Cardiac septum (tissue), 1 donor: ENCODE data around the gene EXOC2. TPM values are rescaled to one million over a fixed set of nuclear protein-coding genes. Genes with fewer than 3 reads are reported as not detected.

ENCODE experiments used
- DNase-seq: peaks from one replicate; pipeline ENCODE4 v3.0.0-alpha.2; 2020; ENCODE audit warnings: low spot score
- intact Hi-C: fragments of 100-400 bp; cut with DNase I; formaldehyde crosslinking; loops from one replicate; pipeline ENCODE4 v1.14.0; 2022
- total RNA-seq: library from RNA; stranded (reverse); fragmentation: NEBNext Ultra II Directional; extraction: Animal tissue kit (Norgen Biotek cat#: 25700); gene quantifications from one replicate; pipeline ENCODE4 v1.2.1, GENCODE V29; 2021
- donor health status: DM: no; HTN: no; CAD: no.

The EXOC2 gene
- total RNA-seq, 1 donor from 2014 or later, result 16.2 TPM

DNA sequence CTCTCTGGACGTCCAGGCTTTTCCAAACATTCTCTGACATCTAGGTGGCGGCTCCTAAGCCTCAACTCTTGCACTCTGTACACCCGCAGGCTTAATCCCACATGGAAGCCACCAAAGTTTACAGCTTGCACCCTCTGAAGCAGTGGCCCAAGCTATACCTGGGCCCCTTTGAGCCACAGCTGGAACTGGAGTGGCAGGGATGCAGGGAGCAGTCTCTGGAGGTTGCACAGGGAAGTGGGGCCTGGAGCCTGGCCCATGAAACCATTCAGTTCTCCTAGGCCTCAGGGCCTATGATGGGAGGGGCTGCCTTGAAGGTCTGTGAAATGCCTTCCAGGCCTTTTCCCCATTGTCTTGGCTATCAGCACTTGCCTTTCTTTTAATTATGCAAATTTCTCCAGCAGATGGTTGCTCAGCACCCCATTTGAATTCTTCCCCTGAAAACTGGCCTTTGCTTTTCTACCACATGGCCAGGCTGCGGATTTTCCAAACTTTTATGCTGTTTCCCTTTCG lies 236.5 kb downstream of the EXOC2 start:
- intact Hi-C loops, result no loop called here
- DNase-seq, result no peak

DNA sequence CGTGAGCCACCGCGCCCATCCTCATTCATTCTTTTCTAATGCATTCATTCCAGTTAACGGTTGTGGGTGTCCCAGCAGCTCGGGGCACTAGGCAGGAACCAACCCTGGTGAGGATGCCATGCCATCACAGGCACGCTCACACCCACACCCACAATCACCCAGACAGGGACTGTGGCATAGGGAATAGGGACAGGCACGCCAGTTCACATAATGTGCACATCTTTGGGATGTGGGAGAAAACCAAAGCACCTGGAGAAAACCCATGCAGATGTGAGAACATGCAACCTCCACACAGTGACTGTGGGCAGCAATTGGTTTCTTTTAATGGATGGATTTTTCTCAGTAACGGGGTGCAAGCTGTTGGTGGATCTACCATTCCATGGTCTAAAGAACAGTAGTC lies 237.1 kb downstream of the EXOC2 start:
- DNase-seq, result no peak
- intact Hi-C loops, result no loop called here

GRCh38 chr6:455006-455585 lies 237.8 kb downstream of the EXOC2 start:
- intact Hi-C loops, result no loop called here
- DNase-seq, result no peak

- no peak for DNase-seq
- intact Hi-C loops, result no loop called here
These were observed 238.6 kb downstream of the EXOC2 start for GRCh38 chr6:454148-454991.

- peak; percentile 75 for DNase-seq
- intact Hi-C loops, result no loop called here
These were observed 239.8 kb downstream of the EXOC2 start for GRCh38 chr6:453152-453551.

- intact Hi-C loops, result no loop called here
These were observed 240.5 kb downstream of the EXOC2 start for GRCh38 chr6:452301-453067.

DNA sequence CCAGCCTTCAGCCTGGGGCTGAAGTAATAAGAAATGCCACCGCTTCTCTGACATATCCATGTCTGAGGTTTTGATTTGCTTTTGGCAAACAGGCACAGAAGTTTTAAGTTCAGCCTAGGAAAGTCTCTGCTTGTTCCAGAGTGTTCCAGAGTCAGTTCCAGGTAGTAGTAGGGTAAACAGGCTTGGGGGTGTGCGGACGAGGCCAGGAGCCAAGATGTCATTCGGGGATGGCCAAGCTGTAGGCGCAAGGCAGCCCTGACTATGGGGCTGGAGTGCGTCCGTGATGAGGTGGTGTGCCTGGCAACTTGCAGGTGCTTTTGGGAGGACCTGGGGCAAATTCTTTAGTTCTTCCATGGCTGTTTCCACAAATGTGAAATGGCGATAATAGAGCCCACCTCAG lies 241.1 kb downstream of the EXOC2 start:
- no peak for DNase-seq
- intact Hi-C loops, result no loop called here

More at GRCh38 chr6:452301-453067, 240.5 kb downstream of the EXOC2 start:
- DNase-seq, result no peak

DNA sequence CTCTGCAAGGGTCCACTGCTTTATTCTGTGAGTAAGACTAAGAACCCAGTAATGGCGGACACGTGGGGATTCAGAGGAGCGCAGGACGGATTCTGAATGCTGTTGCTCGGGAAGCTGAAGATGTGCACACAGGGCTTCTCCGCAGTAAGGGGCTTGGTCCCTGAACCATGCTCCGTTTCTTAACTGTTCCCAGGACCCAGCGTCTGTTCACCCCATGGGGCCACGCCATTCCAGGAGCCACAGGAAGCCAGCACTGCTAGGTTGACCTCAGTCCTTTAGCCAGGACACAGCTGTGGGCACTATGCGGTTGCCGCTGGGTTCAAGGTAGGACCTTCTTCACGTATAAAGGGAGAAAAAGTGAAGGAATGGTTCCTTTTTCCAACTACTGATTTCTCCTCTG lies 241.6 kb downstream of the EXOC2 start:
- no peak for DNase-seq
- intact Hi-C loops, result no loop called here

- peak; percentile 33 for DNase-seq
- intact Hi-C loops, result no loop called here
These were observed 243.2 kb downstream of the EXOC2 start for GRCh38 chr6:449486-450419.

GRCh38 chr6:449057-449430 lies 243.9 kb downstream of the EXOC2 start:
- intact Hi-C loops, result no loop called here
- DNase-seq, result peak; percentile 67

GRCh38 chr6:448296-449056 lies 244.5 kb downstream of the EXOC2 start:
- intact Hi-C loops, result no loop called here
- peak; percentile 69 for DNase-seq

- peak; percentile 41 for DNase-seq
- intact Hi-C loops, result no loop called here
These were observed 245.4 kb downstream of the EXOC2 start for GRCh38 chr6:447381-448165.

GRCh38 chr6:446418-447366 lies 246.2 kb downstream of the EXOC2 start:
- peak; percentile 62 for DNase-seq
- intact Hi-C loops, result no loop called here

DNA sequence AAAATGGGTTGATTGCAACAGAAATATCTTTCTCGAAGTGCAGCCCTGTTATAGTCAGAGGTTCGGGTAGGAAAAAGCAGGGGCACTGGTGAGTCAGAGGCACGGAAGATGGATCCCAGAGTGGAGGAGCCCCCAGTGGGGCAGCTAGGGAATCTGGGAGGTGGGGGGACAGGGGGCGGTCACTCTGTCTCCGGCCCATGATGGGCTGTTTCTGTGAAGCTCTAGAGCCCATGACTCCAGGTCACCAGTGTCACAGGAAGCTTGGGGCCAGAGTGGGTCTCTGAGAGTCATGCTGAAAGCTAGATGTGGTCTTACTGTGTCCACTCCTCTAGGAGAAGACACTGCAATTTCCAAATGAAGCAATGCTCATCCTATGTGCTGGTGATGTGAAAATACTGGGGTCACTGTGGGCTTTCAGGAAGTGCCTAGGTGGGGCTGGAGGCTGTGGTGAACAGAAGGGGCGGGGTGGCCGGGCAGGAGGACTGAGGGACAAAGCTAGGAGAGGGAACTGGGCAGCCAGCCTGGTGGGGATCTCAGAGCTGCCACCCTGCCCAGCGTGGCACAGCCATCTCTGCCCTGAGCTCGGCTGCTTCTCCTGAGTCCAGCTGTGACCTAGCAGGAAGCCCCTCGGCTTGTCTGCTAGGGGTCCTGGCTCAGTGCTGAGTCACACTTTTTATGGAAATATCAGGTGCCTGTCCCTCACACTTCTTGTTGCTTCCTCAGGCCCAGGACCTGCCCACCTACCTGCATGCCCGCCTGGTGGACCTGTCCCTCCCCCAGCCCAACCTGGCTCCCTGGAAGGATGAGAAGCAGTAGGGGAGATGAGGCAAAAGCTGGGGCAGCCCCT lies 247.1 kb downstream of the EXOC2 start:
- intact Hi-C loops, result no loop called here
- DNase-seq, result peak; percentile 74

GRCh38 chr6:444653-445275 lies 248.2 kb downstream of the EXOC2 start:
- no peak for DNase-seq
- intact Hi-C loops, result no loop called here
